Limb (tissue), 2 donors: Measurements from ENCODE around the gene NEK1.
"Not testable (repeated sequence)": the region's sequence is repeated elsewhere in the genome, so short reads cannot be mapped to it uniquely, and the experiment has no call there.

Experiments used
- DNase-seq, 2 donors: peaks; one replicate each; pipeline ENCODE4 v3.0.0-alpha.2; 2016; ENCODE audit errors: extremely low spot score in 2 of 2

NEK1 gene

DNA sequence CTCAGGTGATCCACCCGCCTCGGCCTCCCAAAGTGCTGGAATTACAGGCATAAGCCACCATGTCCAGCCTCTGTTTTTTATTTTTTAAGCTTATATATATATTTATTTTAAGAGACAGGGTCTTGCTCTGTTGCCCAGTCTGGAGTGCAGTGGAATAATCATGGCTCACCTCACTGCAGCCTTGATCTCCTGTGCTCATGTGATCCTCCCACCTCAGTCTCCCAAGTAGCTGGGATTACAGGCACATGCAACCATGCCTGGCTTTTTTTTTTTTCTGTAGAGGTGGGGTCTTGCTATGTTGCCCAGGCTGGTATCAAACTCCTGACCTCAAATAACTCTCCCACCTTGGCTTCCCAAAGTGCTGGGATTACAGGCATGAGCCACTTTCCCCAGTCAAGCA lies 184.7 kb downstream of the NEK1 start:
- not testable (repeated sequence) for DNase-seq

DNA sequence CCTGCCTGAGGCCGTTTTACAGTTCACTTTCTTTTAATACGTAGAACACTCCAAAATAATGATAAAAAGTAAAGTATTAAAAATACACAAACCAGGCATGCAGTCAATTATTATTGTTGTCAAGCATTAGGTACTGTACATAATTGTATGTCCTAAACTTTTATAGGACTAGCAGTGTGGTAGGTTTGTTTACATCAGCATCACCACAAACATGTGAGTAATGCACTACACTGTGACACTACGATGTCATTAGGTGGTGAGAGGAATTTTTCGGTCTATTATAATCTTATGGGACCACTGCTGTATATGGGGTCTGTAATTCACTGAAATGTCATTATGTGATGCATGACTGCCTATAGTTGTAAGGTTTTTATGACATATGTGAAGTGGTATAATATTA lies 192.1 kb downstream of the NEK1 start:
- no peak for DNase-seq

DNA sequence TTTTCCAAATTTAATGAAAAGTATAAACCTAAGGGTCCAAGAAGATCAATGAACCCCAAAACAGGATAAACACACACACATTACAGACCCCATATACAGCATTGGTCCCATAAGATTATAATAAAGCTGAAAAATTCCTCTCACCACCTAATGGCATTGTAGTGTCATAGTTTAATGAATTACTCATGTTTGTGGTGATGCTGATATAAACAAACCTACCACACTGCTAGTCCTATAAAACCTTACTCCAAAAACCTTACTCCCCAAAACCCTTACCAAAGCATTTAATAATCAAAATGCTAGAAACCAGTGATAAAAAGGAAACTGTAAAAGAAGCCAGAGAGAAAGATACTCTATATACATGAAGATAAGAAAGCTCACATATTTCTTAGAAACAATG lies 193.5 kb downstream of the NEK1 start:
- DNase-seq, result no peak

DNA sequence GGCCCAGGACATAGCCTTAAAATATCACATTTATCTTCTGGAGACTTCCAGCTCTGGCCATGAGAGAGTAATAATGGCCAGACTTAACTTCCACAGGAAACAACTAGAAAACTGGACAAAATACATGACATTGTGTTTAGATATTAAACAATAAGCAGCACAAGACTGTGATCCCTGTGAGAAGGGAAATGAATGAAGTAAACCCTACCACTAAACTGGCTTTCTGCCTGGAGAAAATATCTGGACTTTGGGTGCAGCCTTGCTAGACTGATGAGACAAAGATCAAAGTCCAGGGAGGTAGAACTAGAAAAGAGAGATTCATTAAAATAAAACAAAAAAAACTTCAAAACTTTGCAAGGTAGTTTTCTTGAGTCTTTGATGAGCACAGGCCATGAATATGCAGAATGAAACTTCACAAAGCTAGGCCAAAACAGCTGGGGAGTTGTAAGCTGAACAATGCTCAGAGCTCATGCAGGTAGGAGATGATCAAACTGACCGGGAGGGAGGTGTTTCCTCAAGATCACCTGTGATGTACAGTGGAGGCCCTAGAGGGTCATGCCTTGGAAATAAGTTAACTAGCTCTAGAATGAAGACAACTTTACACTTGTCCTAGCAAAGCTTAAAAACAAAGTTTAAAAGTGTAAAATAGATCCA lies 194.6 kb downstream of the NEK1 start:
- DNase-seq, result no peak

DNA sequence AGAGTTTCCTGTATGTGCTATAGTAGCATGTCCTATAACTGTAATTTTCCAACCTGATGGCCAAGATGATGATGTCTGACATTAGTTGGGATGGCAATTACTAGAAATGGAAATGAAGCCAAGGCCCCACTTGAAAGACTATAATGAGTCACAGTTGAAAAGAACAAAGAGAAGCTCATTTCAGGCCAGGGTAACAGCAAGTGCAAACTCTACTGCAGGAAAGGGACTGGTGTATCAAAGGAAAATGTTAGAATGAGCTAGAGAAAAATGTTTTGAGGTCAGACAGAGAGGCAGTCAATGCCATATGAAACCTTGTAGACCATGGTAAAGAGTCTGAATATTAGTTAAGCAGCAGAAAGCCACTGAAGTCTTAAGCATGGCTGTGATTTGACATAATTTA lies 195.4 kb downstream of the NEK1 start:
- DNase-seq, result no peak

DNA sequence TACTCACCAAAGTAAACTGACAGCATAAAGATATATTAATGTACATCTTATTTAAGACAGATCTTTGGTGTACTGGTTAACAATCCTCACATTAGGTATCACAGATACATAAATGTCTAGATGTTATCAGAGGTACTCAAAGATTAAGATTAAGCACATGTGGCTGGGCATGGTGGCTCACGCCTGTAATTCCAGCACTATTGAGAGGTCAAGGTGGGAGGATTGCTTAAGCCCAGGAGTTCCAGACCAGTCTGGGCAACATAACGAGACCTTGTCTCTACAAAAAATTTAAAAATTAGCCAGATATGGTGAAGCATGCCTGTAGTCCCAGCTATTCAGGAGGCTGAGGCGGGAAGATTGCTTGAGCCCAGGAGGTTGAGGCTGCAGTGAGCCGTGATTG lies 195.9 kb downstream of the NEK1 start:
- no peak for DNase-seq

DNA sequence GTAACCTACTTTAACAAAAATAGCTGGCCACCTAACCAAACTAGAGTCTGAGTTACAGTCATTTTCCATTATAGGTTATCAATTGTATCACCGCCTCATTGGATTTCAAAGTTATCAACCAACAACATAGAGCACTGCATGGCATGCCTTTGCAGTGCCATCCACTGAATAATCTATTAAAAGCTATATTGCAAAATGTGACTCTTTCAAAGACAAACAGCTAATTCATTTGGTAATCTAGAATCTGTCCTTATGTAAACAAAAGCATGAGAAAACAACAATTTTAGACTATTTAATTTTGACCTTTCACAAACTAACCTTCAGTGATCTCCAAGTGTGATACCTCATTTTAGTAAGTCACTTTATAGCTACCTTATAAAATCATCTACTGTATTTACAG lies 197.5 kb downstream of the NEK1 start:
- DNase-seq, result no peak

DNA sequence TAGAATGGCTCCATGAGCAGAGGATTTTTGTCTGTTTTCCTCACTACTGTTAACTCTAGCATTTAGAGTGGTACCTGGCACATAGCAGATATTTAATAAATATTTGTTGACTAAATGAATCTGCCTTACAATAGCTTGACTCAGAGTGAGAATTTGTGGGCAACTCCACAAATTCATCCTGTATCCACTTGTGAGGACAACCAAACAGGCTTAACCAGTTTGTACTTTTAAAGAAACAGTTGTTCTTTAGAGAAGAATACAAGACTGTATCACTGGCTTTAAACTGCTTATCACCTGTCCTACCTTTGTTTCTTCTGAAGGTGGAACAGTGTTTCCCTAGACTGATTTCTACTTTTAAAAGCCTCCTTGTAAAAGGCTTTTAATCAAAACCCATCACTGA lies 200.3 kb downstream of the NEK1 start:
- no peak for DNase-seq

DNA sequence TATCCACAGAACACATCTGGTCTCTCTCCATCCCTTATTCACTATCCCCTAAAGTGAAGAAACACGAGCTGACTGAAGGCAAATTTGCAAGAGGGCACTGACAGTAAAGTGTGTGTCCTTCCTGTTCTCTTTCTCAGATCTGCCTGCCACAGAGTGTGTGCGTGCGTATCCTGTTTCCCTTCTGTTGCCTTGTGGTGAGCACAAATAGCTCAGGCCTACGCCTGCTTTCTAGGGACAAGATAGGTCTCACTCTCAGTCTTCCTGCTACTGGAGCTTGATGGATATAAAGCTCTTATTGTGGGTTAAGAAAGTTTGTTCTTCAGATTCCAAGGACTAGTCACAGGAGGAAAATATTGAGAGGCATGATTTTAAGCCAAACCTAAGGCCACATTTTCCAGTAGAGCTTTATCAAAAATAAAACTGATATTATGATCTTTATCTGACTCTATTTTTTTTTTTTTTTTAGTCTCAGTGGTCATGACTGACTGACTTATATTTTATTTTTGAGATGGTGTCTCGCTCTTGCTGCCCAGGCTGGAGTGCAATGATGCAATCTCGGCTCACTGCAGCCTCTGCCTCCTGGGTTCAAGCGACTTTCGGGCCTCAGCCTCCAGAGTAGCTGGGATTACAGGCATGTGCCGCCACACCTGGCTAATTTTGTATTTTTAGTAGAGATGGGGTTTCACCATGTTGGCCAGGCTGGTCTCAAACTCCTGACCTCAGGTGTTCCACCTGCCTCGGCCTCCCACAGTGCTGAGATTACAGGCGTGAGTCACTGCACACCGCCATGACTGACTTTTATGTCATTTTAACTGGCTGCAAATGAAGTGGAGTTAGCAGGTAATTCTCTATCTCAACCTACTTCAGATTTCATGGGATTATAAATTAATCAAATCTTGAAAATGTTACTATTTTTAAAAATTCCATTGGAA lies 201.3 kb downstream of the NEK1 start:
- peak; percentile 35 to 59 for DNase-seq

DNA sequence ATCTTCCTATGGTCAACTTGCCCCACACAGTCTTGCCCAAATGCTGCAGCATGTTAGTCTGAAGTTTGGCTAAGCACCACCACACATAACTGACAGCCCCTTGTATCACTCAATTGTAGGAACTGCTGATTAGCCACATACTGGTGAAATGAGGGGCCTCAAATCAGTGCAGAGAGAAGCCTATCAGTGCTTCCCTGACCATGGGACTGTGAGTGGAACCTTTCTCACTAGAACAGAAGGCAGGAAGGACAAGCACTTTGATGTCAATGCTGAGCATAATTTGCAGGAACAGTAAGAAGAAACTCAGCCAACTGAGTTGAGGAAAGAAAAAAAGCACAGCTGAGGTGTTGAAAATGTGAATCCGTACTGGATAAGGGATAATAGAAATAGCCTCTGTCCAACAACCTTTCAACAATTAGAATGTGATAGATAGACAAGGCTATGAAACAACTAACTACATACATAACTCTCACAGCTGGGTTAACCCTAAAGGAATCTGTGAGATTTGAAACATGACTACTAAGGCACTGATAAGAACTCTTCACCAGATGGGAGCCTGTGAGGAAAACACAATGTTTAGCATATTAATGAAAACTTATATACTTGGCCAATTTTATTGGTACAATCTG lies 205.1 kb downstream of the NEK1 start:
- DNase-seq, result no peak

DNA sequence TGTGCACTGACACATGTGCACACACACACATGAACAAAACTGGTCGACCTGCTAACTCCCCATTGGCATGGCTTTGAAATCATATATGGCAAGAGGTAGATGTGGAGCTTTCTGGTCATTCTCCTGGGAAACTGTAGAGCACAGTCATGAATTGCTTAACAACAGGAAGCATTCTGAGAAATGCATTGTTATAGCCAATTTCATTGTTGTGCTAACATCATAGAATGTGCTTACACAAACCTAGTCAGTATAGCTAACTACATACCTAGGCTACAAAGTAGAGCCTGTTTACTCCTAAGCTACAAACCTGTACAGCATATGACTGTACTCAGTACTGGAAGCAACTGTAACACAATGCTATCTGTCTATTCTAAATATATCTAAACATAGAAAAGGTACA lies 207.4 kb downstream of the NEK1 start:
- DNase-seq, result no peak

DNA sequence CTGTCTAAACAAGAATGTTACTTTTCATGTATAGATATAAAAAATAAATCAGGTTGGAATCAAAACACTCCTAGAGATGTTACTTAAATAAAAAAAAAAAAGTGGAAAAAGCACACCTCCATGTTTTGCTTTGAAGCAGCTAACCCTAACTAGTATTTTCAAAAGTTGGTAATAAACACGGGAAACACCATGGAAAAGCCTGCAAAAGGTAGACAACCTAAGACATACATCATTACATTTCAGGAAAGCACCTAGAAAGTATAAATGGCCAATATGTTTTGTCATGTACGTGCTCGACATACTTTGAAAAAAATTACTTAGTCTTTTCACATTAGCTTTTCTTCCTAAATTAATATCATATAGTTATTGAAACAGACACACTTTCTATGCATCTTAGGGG lies 211.6 kb downstream of the NEK1 start:
- no peak for DNase-seq

DNA sequence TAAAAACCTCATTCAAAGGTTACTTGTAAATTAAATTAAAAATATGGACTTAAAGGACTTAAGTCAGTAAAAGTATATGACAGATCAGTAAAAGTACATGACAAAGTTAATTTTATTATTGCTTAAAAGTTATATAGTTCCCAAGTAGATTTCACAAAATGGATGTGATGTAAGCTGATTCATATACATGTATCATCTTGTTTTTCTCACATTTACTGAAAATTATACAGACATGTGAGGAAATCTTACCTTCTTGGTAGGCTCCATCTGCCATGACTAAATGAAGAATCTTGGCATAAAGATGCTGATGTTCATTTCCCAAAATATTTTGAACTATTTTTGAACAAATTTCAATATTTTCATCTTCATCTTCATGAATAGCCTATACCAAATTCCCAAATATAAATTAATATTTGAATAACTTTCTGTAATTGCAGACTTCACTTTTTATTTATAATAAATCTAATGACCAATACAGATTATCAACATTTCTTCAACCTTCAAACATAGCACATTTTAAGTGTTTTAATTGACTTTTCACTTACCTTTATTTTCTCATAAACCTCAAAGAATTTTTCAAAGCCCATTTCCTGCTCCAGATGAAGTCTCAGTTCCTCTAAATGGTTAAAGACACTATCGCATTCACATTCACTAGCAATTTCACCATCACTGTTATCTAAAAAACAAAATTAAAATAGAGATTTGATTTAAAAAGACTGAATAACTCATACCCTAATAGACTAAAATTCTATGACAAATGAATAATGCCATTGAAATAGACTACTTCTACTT lies 212.2 kb downstream of the NEK1 start:
- DNase-seq, result no peak

DNA sequence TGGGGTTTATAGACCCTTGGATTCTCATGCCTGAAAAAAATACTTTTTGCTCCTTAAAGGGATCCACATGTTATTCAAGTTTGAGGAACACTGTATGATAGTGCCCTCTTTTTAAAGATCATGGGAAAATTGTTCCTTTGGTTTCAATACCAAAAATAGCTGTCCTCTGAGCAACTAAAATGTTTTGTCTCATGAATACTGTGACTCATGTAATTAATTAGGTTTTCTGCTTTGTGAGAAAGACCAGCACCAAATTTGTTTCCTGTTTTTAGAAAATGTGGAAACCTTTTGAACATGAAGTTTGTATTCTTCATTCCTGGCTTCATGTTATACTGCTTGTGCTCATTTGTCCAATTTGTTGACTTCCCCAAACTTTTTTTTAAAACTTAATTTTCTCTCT lies 214.1 kb downstream of the NEK1 start:
- DNase-seq, result no peak

DNA sequence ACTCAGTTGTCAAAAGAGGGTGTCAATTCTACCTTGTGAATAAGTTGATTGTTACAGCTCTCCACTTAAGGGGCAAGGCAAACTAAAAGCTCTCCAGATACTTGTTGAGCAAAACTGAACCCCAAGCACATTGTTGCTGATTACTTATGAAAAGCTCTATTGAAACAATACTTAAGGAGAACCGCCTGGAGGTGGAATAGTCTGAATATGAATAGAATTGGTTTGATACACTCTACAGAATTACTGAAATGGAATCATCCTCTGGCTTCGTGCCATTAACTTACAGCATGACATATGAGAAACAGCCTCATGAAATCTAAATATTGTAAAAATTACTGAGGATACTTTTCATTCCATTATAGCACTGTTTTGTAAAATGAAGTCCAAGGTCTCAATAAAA lies 214.6 kb downstream of the NEK1 start:
- DNase-seq, result peak in 1 of 2 donors; percentile 19

DNA sequence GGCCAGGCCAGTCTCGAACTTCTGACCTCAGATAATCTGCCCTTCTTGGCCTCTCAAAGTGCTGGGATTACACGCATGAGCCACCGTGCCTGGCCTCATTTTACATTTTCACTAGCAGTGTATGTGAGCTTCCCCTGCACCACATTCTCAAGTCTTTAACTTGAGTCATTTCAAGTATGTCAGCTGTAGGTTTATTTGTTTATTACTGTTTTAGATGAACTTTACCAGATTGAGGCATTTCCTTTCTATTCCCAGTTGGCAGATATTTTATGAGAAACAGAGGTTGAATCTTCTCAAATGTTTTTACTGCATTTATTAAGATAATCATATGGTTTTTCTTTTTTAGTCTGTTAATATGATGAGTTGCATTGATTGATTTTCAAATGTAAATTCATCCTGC lies 227.0 kb downstream of the NEK1 start:
- peak in 1 of 2 donors; percentile 18 for DNase-seq

DNA sequence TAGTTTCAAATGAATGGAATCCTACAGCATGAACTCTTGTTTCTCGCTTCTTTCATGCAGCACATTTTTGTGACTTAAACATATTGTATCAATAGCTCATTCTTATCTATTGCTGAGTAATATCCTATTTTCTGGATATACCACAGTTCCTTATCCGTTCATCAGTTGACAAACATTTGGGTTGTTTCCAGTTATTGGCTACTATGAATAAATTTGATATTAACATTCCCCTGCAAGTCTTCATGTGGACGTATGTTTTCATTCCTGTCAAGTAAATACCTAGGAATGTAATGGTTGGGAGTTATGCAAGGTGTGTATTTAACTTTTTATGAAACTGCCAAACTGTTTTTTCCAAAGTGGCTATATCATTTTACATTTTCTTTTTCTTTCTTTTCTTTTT lies 227.6 kb downstream of the NEK1 start:
- no peak for DNase-seq

DNA sequence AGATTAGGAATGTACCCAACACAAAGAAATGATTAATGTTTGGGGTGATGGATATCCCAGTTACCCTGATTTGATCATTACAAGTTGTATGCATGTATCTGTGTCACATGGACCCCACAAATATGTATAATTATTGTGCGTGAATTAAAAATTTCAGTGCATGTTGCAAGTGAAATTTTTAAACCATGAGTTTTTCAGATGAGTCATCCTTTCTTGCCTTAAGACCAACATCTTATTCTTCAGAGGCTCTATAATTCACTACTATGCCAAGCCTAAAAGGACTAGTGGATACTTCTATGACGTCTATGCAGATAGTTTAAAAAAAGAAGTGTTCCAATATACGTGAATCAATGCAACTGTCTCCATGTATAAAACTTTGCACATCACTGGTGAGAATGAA lies 228.7 kb downstream of the NEK1 start:
- no peak for DNase-seq

DNA sequence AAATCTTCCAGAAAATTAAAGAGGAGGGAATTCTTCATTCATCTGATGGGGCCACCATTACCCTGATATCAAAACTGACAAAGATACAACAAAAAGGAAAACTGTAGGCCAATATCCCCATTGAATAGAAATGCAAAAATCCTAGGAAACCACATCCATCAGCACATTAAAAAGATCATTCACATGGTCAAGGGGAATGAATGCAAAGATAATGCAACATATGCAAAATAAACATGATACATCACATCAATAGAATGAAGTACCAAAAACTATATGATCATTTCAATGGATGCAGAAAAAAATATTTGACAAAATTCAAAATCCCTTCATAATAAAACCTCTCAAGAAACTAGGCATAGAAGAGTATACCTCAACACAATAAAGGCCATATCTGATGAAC lies 232.7 kb downstream of the NEK1 start:
- no peak for DNase-seq

DNA sequence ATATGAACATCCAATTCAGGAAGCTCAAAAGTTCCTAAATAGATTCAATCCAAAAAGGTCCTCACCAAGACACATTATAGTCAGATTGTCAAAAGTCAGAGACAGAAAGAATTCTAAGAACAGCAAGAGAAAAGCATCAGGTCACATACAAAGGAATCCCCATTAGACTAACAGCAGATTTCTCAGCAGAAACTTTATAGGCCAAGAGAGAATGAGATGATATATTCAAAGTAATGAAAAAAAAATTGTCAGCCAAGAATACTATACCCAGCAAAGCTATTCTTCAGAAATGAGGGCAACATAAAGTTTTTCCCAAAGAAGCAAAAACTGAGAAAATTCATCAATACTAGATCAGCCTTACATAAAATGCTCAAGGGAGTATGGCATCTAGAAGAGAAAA lies 235.0 kb downstream of the NEK1 start:
- no peak for DNase-seq

DNA sequence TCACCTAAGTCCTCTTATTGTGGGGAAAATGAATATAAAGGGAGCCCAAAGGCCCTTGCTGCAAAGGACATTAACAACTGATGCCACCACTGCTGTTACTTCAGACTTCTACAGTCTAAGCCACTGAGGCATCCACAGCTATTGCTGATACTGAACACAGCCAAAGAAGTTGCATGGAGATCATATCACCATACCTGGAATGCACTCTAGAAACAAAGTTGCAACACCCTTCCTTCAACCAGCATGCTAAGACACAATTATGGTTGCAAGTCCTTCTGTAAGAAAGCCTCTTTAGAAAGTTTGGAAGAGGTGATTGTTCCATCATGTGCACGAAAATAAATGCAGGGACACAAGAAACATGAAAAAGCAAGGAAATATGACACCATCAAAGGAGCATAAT lies 236.0 kb downstream of the NEK1 start:
- no peak for DNase-seq

DNA sequence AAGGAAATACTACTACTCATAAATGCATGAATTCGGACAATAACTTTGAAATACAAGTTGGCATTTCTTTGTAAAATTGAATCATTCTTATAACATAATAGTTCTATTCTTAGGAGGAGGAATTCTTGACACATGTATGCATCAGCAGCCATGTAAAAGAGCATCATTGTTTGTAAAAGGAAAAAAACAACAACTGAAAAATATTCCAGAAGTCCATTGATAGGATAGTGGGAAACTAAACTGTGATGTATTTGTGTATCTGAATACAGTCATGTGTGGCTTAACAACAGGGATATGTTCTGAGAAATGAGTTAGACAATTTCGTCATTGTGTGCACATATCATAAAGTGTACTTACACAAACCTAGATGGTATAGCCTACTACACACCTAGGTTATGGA lies 239.6 kb downstream of the NEK1 start:
- no peak for DNase-seq
